Upper lobe of left lung (tissue), 6 donors: Measurements from ENCODE around the gene VPS41. TPM values are rescaled to one million over a fixed set of nuclear protein-coding genes. Genes with fewer than 3 reads are reported as not detected.

Source experiments
- ATAC-seq, 2 donors: fragments of 200-7000 bp; cut with Tn5 transposase; one replicate each; pipeline ENCODE4 v1.9.1; 2022; ENCODE audit warnings: mild to moderate bottlenecking in 2 of 2, moderate library complexity in 2 of 2; ENCODE audit not compliant: low FRiP score in 2 of 2
- DNase-seq, 2 donors: peaks; one replicate each; pipeline ENCODE4 v3.0.0-alpha.2; 2019 to 2020
- H3K27ac ChIP-seq, 4 donors: fragments of 200-600 bp; sonication (generic); one replicate each; pipeline ENCODE4 v1.5.1; 2016 to 2019
- H3K27me3 ChIP-seq, 4 donors: fragments of 200-600 bp; sonication (generic); one replicate each; pipeline ENCODE4 v1.5.1; 2017 to 2019
- H3K36me3 ChIP-seq, 4 donors: fragments of 200-600 bp; sonication (generic); one replicate each; pipeline ENCODE4 v1.5.1; 2016 to 2019
- H3K4me1 ChIP-seq, 4 donors: fragments of 200-600 bp; sonication (generic); one replicate each; pipeline ENCODE4 v1.5.1; 2018 to 2019
- H3K4me3 ChIP-seq, 4 donors: fragments of 200-600 bp; sonication (generic); one replicate each; pipeline ENCODE4 v1.5.1; 2017 to 2019; ENCODE audit warnings: mild to moderate bottlenecking in 2 of 4, moderate library complexity in 1 of 4
- H3K9me3 ChIP-seq, 4 donors: fragments of 200-600 bp; sonication (generic); one replicate each; pipeline ENCODE4 v1.5.1; 2018 to 2019
- EP300 ChIP-seq, 4 donors: sonication (generic); formaldehyde crosslinking; IDR thresholded peaks; one replicate each; pipeline ENCODE4 v1.5.1; 2017; ENCODE audit warnings: antibody characterized with exemption in 4 of 4, control low read depth in 2 of 4
- POLR2A ChIP-seq, 4 donors: fragments of 450-650 bp; IDR thresholded peaks; one replicate each; pipeline ENCODE4 v1.5.1; 2016 to 2017; ENCODE audit warnings: antibody characterized with exemption in 4 of 4, mild to moderate bottlenecking in 2 of 4
- POLR2AphosphoS5 ChIP-seq, 2 donors: sonication (generic); formaldehyde crosslinking; IDR thresholded peaks; one replicate each; pipeline ENCODE4 v1.5.1; 2017; ENCODE audit warnings: antibody characterized with exemption in 2 of 2
- WGBS, 2 donors: methylation state at CpG; one replicate each; pipeline ENCODE4 v1.1.5; 2017 to 2018; 5-methylcytosine and 5-hydroxymethylcytosine counted together
- total RNA-seq, 6 donors: library from RNA; depleted of rRNA in 4 of 6; stranded (reverse); fragments of >200 nt in 4 of 6; gene quantifications; one replicate each; pipeline versions ENCODE4 v1.1.0 to v1.2.1, GENCODE V29; 2016 to 2021
- TF ChIP-seq, protein P1 (sequence below), 6 experiments: fragments of 450-650 bp in 4 of 6; fragments of 200-600 bp in 2 of 6; sonication (generic) in 2 of 6; IDR thresholded peaks; one replicate each; pipeline ENCODE4 v1.5.1; 2016 to 2019; ENCODE audit warnings: antibody characterized with exemption in 6 of 6
- donor health status: DM: no; HTN: no; CAD: no; lungs with moderate emphysema.
- donor health status: DM: no; HTN: yes; CAD: no; lungs with severe emphysema.

VPS41 gene
- total RNA-seq, 6 donors from 2014 or later: 32.1 to 96.4 (median 48.4) TPM

DNA sequence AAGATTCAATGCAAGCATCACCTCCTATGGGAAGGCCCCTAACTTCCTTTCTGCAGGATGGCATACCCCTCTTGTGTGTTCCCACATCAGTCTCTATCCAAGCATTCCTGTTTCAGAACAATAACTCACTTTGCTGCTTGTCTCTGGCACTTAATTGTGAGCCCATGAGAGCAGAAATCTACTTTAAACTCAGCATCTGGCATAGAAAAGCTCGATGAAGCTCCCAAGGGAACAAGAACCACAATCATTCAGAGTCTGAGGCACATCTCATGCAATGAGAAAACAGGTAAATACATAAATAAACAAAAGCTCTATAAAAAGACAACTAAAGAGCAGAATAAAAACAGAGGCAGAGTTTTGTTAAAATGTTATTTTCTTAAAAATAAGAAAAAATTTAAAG lies 66.2 kb downstream of the VPS41 start:
- no peaks in the 10 kb centered on the region for H3K27me3 ChIP-seq
- DNase-seq (no peak), ATAC-seq (no peak)
- peaks cover 0 to 8% (median 3%) of the 10 kb centered on the region in 4 donors for H3K4me1 ChIP-seq
- H3K36me3 ChIP-seq: no peaks in the 10 kb centered on the region
- H3K9me3 ChIP-seq: no peaks in the 10 kb centered on the region
- TF ChIP-seq, protein P1, sequence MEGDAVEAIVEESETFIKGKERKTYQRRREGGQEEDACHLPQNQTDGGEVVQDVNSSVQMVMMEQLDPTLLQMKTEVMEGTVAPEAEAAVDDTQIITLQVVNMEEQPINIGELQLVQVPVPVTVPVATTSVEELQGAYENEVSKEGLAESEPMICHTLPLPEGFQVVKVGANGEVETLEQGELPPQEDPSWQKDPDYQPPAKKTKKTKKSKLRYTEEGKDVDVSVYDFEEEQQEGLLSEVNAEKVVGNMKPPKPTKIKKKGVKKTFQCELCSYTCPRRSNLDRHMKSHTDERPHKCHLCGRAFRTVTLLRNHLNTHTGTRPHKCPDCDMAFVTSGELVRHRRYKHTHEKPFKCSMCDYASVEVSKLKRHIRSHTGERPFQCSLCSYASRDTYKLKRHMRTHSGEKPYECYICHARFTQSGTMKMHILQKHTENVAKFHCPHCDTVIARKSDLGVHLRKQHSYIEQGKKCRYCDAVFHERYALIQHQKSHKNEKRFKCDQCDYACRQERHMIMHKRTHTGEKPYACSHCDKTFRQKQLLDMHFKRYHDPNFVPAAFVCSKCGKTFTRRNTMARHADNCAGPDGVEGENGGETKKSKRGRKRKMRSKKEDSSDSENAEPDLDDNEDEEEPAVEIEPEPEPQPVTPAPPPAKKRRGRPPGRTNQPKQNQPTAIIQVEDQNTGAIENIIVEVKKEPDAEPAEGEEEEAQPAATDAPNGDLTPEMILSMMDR (IDR thresholded peaks at IDR 0.05): no peak
- TF ChIP-seq EP300 (IDR thresholded peaks at IDR 0.05) (no peak), POLR2AphosphoS5 (IDR thresholded peaks at IDR 0.05) (no peak), POLR2A (IDR thresholded peaks at IDR 0.05) (no peak)
- H3K27ac ChIP-seq: no peak overlapping the region
- WGBS, 2 donors: 88 to 90% methylated on average over 1 of the region's 1 CpG
- no peak overlapping the region for H3K4me3 ChIP-seq

DNA sequence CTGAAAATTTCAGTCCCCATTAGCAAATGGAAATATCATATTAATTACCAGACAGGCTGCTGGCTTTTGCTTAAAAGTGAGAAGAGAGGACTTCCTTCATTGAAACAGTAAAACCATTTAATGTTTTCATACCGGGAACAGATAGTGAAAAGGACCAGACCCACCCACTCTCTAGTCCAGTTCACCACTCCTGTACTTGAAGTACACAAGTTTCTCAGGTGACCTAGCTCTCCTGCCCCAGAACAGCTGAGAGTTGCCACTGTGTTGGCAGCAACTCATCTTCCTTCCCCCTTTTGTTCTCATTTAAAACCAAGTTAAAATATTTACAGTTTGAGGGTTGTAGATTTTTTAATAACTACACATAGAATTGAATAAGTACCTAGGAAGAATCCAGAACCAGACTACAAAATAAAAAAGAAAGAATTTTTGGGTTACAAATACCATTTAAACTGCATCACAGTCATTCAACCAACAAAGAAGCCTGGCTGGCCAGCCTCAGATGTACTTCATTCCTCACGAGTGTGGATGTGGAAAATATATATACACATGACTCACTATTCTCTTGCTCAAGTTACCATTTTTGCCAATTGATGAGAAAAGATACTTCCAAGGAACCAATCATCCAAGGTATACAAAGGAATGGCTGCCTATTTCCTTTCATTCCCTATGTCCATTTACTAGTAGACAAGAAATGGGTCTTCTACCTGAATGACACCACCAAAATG lies 68.1 kb downstream of the VPS41 start:
- Histone ChIP-seq H3K9me3 (no peaks in the 10 kb centered on the region), H3K27ac (no peak overlapping the region), H3K36me3 (no peaks in the 10 kb centered on the region), H3K4me1 (peaks cover 0 to 8% (median 3%) of the 10 kb centered on the region in 4 donors), H3K27me3 (no peaks in the 10 kb centered on the region), H3K4me3 (no peak overlapping the region)
- no peak for ATAC-seq
- peak in 1 of 2 donors; percentile 24 for DNase-seq
- 32 to 37% methylated on average over 2 of the region's 2 CpGs for WGBS, 2 donors
- TF ChIP-seq EP300 (IDR thresholded peaks at IDR 0.05) (no peak), POLR2AphosphoS5 (IDR thresholded peaks at IDR 0.05) (no peak), POLR2A (IDR thresholded peaks at IDR 0.05) (no peak)
- TF ChIP-seq, protein P1 (IDR thresholded peaks at IDR 0.05): no peak

DNA sequence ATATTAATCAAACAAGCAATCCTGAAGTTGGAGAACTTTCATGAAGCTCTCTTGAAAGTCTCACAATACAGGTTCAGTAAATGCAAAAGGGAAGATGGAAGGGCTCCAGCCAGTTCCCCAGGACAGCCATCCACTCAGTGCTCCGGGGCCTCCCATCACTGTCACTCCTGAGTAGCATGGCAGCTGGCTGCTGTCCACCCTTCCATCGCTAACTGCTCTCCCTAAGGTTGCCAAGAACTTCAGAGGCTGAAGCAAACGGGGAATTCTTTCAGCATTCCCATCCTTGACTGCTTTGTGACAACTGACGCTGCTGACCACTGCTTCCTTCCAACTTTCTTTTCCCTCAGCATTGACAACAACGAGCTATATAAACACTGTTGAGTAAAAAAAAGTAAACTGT lies 69.1 kb downstream of the VPS41 start:
- Histone ChIP-seq H3K4me3 (no peak overlapping the region), H3K4me1 (peaks cover 0 to 8% (median 3%) of the 10 kb centered on the region in 4 donors), H3K9me3 (no peaks in the 10 kb centered on the region), H3K27ac (no peak overlapping the region), H3K36me3 (no peaks in the 10 kb centered on the region), H3K27me3 (no peaks in the 10 kb centered on the region)
- no peak for ATAC-seq
- 44 to 48% methylated on average over 5 of the region's 5 CpGs for WGBS, 2 donors
- TF ChIP-seq, protein P1 (IDR thresholded peaks at IDR 0.05): no peak
- TF ChIP-seq POLR2AphosphoS5 (IDR thresholded peaks at IDR 0.05) (no peak), EP300 (IDR thresholded peaks at IDR 0.05) (no peak), POLR2A (IDR thresholded peaks at IDR 0.05) (no peak)
- no peak for DNase-seq

DNA sequence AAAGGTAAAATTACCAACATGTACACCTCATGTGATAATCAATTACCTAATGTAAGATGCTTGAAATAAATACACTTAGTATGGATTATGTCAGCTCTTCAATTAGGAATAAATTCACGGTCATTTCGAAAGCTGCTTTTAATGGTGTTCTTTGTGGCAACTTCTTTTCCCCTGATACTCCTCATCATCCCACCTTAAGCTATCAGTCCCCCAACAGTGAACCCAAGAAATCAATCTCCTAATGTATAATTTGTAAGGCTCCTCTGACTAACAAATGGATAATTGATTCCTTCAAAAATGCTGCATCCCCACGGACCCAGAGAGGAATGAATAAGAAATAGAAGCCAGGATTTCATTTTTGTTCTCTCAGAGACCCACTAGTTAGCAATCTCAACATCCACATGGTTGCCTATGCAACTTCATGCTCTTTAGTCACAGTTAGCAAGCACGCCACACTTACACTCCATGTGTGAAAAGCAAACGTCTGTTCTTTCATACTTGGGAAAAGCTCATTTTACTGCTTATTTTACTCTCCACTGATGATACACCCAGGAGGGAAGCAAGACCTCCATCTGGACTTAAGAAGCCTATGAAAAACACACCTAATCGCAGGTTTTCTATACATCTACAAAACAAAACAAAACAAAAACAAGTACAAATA lies 70.1 kb downstream of the VPS41 start:
- WGBS, 2 donors: 94% methylated on average over 6 of the region's 6 CpGs
- Histone ChIP-seq H3K4me3 (no peak overlapping the region), H3K4me1 (peaks cover 0 to 8% (median 3%) of the 10 kb centered on the region in 4 donors), H3K9me3 (no peaks in the 10 kb centered on the region), H3K36me3 (no peaks in the 10 kb centered on the region), H3K27me3 (no peaks in the 10 kb centered on the region), H3K27ac (no peak overlapping the region)
- TF ChIP-seq POLR2AphosphoS5 (IDR thresholded peaks at IDR 0.05) (no peak), POLR2A (IDR thresholded peaks at IDR 0.05) (no peak), EP300 (IDR thresholded peaks at IDR 0.05) (no peak)
- TF ChIP-seq, protein P1 (IDR thresholded peaks at IDR 0.05): no peak
- no peak for ATAC-seq
- no peak for DNase-seq
